C4-2B (cell line): ENCODE results near the gene GLMP.

ENCODE experiments used
- CTCF ChIP-seq: fragments of 450-650 bp; conservative IDR thresholded peaks from 2 replicates; pipeline ENCODE4 v1.5.1; 2017; ENCODE audit warnings: mild to moderate bottlenecking
- ZFX ChIP-seq: fragments of 450-650 bp; IDR thresholded peaks from 2 replicates; pipeline ENCODE4 v1.6.1; 2017

GRCh38 chr1:156305215-156305614 lies 9.7 kb upstream of the GLMP start:
- no peak for TF ChIP-seq CTCF
- TF ChIP-seq ZFX = no peak
